MCF 10A (cell line): ENCODE results near the gene GMPPA. TPM values are rescaled to one million over a fixed set of nuclear protein-coding genes. Genes with fewer than 3 reads are reported as not detected.

Source experiments
- BruUV-seq: library from RNA; stranded (reverse); fragments of 400-500 nt; replicated peaks from 2 replicates; lab custom pipeline; 2021; lab: Mats Ljungman, UMichigan
- CTCF ChIA-PET: fragments of 300-600 bp; sonication (Branson Sonifier 250); formaldehyde crosslinking; extraction: SDS; loops from one replicate; lab custom pipeline; 2021; ENCODE audit warnings: antibody characterized with exemption, inconsistent platforms; lab: Yijun Ruan, JAX
- POLR2A ChIA-PET: fragments of 300-600, 350-650 bp; sonication (Branson Sonifier 250); formaldehyde crosslinking; extraction: SDS; loops from one replicate; lab custom pipeline; 2020; ENCODE audit warnings: antibody characterized with exemption, inconsistent platforms; lab: Yijun Ruan, JAX
- DNase-seq: peaks from one replicate; pipeline ENCODE4 v3.0.0-alpha.2; 2018; ENCODE audit not compliant: unreplicated experiment
- H3K27ac Mint-ChIP-seq: one replicate; pipeline ENCODE4 v1.8.0; 2022; ENCODE audit warnings: mild to moderate bottlenecking, low read depth, mixed read lengths; ENCODE audit not compliant: unreplicated experiment
- H3K27me3 Mint-ChIP-seq: one replicate; pipeline ENCODE4 v1.8.0; 2022; ENCODE audit warnings: mixed read lengths; ENCODE audit not compliant: insufficient read depth, unreplicated experiment
- H3K36me3 Mint-ChIP-seq: one replicate; pipeline ENCODE4 v1.8.0; 2022; ENCODE audit warnings: mild to moderate bottlenecking, moderate library complexity, mixed read lengths; ENCODE audit not compliant: insufficient read depth, unreplicated experiment
- H3K4me1 Mint-ChIP-seq: one replicate; pipeline ENCODE4 v1.8.0; 2022; ENCODE audit warnings: mixed read lengths; ENCODE audit not compliant: insufficient read depth, unreplicated experiment
- H3K4me3 Mint-ChIP-seq: one replicate; pipeline ENCODE4 v1.8.0; 2022; ENCODE audit warnings: mild to moderate bottlenecking, moderate library complexity, mixed read lengths; ENCODE audit not compliant: unreplicated experiment
- H3K9me3 Mint-ChIP-seq: one replicate; pipeline ENCODE4 v1.8.0; 2022; ENCODE audit warnings: mixed read lengths; ENCODE audit not compliant: unreplicated experiment
- CTCF ChIP-seq: fragments of 200-600 bp; IDR thresholded peaks from one replicate; pipeline ENCODE4 v1.8.0; 2022; ENCODE audit warnings: antibody characterized with exemption, mild to moderate bottlenecking; ENCODE audit not compliant: unreplicated experiment
- intact Hi-C: fragments of 100-400 bp; cut with micrococcal nuclease; formaldehyde crosslinking; loops from 2 replicates; pipeline ENCODE4 v1.14.1; 2022
- total RNA-seq: library from RNA; stranded (reverse); gene quantifications from 2 replicates; pipeline ENCODE4 v1.2.3, GENCODE V29; 2022

The GMPPA gene
- total RNA-seq, 1 experiment from 2014 or later = 70.7 TPM

DNA sequence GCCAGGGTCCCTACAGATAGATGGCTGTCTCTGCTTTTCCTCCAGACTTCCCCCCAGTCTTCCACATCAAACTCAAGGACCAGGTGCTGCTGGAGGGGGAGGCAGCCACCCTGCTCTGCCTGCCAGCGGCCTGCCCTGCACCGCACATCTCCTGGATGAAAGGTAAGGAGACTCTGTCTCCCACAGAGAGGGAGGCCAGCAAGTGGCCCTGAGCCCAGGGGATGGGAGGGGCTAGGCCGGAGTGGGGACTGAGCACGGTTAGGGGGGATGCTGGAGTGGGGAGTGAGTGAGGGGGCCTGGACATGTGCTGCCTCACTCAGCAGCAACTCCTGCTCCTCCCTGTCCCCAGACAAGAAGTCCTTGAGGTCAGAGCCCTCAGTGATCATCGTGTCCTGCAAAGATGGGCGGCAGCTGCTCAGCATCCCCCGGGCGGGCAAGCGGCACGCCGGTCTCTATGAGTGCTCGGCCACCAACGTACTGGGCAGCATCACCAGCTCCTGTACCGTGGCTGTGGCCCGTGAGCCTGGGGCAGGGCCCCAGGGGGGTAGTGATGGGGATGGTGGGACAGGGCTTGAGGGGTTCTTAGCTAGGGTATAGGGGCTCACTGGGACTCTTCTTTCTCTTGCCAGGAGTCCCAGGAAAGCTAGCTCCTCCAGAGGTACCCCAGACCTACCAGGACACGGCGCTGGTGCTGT, 10.4 kb upstream of the GMPPA start:
- CTCF ChIA-PET = interaction anchor here (0.6 to 1.4 kb wide), 5 partner anchors 9 to 136 kb away, joined by 3 to 6 read pairs (median 4); no protein-coding TSS in a partner anchor
- no peaks in the 10 kb centered on the region for H3K27me3 Mint-ChIP-seq
- BruUV-seq = no TSS peak

GRCh38 chr2:219488844-219489194, 9.9 kb upstream of the GMPPA start:
- CTCF ChIA-PET = interaction anchor here (0.6 to 1.0 kb wide), 4 partner anchors 8 to 137 kb away, joined by 3 to 6 read pairs (median 4); no protein-coding TSS in a partner anchor

More for the DNA sequence above, 10.4 kb upstream of the GMPPA start:
- TF ChIP-seq CTCF = no peak
- Mint-ChIP-seq H3K36me3 (peaks cover 10% of the 10 kb centered on the region), H3K4me1 (no peaks in the 10 kb centered on the region), H3K9me3 (no peaks in the 10 kb centered on the region), H3K27ac (no peak overlapping the region), H3K4me3 (no peak overlapping the region)
- POLR2A ChIA-PET = no interaction called here
- DNase-seq = no peak
- intact Hi-C loops = no loop called here

DNA sequence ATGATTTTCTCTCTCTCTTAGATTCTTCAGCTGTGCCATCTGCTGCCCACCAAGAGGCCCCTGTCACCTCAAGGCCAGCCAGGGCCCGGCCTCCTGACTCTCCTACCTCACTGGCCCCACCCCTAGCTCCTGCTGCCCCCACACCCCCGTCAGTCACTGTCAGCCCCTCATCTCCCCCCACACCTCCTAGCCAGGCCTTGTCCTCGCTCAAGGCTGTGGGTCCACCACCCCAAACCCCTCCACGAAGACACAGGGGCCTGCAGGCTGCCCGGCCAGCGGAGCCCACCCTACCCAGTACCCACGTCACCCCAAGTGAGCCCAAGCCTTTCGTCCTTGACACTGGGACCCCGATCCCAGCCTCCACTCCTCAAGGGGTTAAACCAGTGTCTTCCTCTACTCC, 9.4 kb upstream of the GMPPA start:
- BruUV-seq = no TSS peak
- H3K36me3 Mint-ChIP-seq = peaks cover 4% of the 10 kb centered on the region
- intact Hi-C loops = no loop called here
- ChIA-PET POLR2A (interaction anchor here (0.9 kb wide), 1 partner anchor 9 kb away, joined by 3 read pairs; no protein-coding TSS in a partner anchor), CTCF (interaction anchor here (1.0 to 1.7 kb wide), 2 partner anchors 13 to 18 kb away, joined by 3 to 4 read pairs; no protein-coding TSS in a partner anchor)
- no peak overlapping the region for H3K4me3 Mint-ChIP-seq
- no peaks in the 10 kb centered on the region for H3K4me1 Mint-ChIP-seq
- no peaks in the 10 kb centered on the region for H3K9me3 Mint-ChIP-seq
- no peak for DNase-seq
- H3K27me3 Mint-ChIP-seq = no peaks in the 10 kb centered on the region
- no peak for TF ChIP-seq CTCF
- H3K27ac Mint-ChIP-seq = no peak overlapping the region

More at GRCh38 chr2:219488844-219489194, 9.9 kb upstream of the GMPPA start:
- no TSS peak for BruUV-seq
- no peaks in the 10 kb centered on the region for H3K27me3 Mint-ChIP-seq
- H3K4me3 Mint-ChIP-seq = no peak overlapping the region
- intact Hi-C loops = no loop called here
- POLR2A ChIA-PET = interaction anchor here (0.9 kb wide), 1 partner anchor 9 kb away, joined by 3 read pairs; no protein-coding TSS in a partner anchor
- peaks cover 8% of the 10 kb centered on the region for H3K36me3 Mint-ChIP-seq
- no peaks in the 10 kb centered on the region for H3K4me1 Mint-ChIP-seq
- TF ChIP-seq CTCF = no peak
- DNase-seq = no peak
- no peaks in the 10 kb centered on the region for H3K9me3 Mint-ChIP-seq
- H3K27ac Mint-ChIP-seq = no peak overlapping the region

DNA sequence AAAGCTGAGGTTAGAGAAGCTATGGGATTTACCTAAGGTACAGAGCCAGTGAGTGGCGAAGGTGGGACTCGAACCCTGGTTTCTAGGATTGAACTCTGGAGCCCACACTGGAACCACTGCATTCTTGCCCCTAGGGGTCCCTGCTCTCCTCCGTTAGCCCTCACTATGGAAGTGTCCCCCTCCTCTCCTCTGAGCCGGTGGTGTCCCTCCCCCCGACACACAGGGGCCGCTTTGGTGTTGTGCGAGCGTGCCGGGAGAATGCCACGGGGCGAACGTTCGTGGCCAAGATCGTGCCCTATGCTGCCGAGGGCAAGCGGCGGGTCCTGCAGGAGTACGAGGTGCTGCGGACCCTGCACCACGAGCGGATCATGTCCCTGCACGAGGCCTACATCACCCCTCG, 8.5 kb upstream of the GMPPA start:
- Mint-ChIP-seq H3K4me1 (no peaks in the 10 kb centered on the region), H3K27ac (no peak overlapping the region), H3K4me3 (no peak overlapping the region), H3K36me3 (peaks cover 4% of the 10 kb centered on the region), H3K9me3 (no peaks in the 10 kb centered on the region), H3K27me3 (no peaks in the 10 kb centered on the region)
- CTCF ChIA-PET = interaction anchor here (1.1 to 1.7 kb wide), 2 partner anchors 16 to 18 kb away, joined by 3 read pairs; no protein-coding TSS in a partner anchor
- no peak for DNase-seq
- no peak for TF ChIP-seq CTCF
- POLR2A ChIA-PET = no interaction called here
- BruUV-seq = no TSS peak
- intact Hi-C loops = no loop called here
